ENCODE measurements around the gene ABLIM2.

ABLIM2 gene

DNA sequence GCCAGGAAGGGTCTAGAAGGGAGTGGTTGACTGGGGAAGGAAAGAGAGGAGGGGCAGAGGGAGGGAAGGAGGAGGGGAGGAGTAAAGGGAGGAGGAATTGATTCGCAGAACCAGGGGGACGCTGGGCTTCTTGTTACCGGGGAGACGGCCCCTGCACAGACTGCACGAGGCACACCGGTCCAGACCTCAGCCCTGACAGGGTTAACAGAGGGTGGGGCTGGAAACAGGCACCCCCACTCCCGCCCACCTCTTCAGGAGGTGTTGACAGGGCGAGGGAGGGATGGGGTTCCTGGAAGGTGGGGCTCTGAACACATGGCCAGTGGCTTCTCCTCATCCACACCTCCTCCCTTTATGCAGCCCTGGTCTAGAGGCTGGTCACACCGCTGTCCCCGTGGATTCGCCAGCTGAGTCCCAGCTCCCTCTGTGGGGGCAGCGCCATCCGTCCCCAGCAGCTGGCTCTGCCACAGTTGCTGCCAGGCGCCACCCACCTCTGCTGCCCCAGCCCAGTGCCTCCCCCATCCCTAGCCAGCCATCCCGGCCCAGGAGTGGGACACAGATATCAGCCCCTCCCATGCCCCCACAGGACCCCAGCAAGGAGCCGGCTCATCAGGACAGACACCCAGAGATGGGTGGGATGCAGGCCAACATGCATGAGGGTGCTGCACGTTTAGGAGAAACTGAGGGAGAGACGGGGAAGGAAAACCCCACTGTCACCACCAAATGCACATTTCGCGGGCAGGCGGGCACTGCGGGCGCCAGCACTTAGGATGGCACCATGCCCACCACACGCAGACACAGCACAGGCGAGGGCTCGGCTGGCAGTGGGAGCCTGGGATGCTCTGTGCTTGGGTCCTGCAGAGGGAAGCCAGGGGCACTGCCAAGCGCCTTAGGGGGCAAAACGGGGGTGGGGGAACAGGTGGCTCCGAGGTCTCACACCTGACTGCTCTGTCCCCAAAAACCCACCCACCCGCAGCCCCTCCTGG is 87.6 kb downstream of the ABLIM2 start:
- Histone ChIP-seq H3K27me3 (ENCODE audit: control insufficient read depth, insufficient read depth, low read length) (no peaks in the 10 kb centered on the region), H3K9me3 (ENCODE audit: control insufficient read depth, insufficient read depth, low read depth, low read length) (no peaks in the 10 kb centered on the region), H3K4me3 (ENCODE audit: low read depth, low read length) (no peak overlapping the region)

DNA sequence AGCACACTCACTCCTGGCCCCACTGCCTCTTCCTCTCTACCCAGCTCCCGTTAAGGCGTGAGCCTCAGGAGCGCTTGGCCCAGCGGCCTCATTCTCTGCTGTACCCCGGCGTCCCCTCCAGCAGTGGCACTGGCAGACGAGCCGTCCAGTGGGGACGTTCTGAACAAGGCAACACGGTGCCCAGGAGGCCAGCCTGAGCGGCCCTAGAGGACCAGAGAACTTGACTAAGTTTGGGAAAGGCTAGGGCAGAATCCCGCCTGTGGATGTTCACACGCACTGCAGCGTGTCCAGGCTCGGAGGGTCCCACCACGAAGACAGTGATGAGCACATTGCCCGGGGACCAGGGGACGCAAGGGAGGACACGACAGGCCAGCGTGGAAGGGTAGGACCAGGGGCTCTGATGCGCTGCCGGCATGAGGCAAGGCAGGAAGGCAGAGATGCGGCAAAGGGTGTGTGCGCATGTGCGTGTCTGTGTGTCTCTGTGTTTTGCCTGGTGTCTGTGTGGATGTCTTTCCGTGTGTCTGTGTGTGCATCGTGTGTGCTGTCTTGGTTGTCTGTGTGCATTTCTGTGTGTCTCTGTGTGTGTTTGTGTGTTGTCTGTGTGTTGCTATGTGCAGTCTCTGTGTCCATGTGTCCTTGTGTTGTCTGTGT is 89.4 kb downstream of the ABLIM2 start:
- H3K9me3 ChIP-seq (ENCODE audit: control insufficient read depth, insufficient read depth, low read depth, low read length): peaks cover 12% of the 10 kb centered on the region
- H3K36me3 ChIP-seq (ENCODE audit: control insufficient read depth, insufficient read depth, low read length): no peaks in the 10 kb centered on the region
- H3K4me3 ChIP-seq (ENCODE audit: low read depth, low read length): no peak overlapping the region
- H3K4me1 ChIP-seq (ENCODE audit: control insufficient read depth, insufficient read depth, low read length): 0 out of 2 replicates have a peak, but pooled peaks cover 6% of the 10 kb centered on the region
- no peaks in the 10 kb centered on the region for H3K27me3 ChIP-seq (ENCODE audit: control insufficient read depth, insufficient read depth, low read length)
- H3K27ac ChIP-seq (ENCODE audit: low read depth, low read length): no peak overlapping the region
- no peak overlapping the region for H3K9ac ChIP-seq (ENCODE audit: low read length)

More for the DNA sequence above, 87.6 kb downstream of the ABLIM2 start:
- H3K4me1 ChIP-seq (ENCODE audit: control insufficient read depth, insufficient read depth, low read length): 0 out of 2 replicates have a peak, but pooled peaks cover 6% of the 10 kb centered on the region
- H3K9ac ChIP-seq (ENCODE audit: low read length): no peak overlapping the region
- H3K36me3 ChIP-seq (ENCODE audit: control insufficient read depth, insufficient read depth, low read length): no peaks in the 10 kb centered on the region
- no peak overlapping the region for H3K27ac ChIP-seq (ENCODE audit: low read depth, low read length)

DNA sequence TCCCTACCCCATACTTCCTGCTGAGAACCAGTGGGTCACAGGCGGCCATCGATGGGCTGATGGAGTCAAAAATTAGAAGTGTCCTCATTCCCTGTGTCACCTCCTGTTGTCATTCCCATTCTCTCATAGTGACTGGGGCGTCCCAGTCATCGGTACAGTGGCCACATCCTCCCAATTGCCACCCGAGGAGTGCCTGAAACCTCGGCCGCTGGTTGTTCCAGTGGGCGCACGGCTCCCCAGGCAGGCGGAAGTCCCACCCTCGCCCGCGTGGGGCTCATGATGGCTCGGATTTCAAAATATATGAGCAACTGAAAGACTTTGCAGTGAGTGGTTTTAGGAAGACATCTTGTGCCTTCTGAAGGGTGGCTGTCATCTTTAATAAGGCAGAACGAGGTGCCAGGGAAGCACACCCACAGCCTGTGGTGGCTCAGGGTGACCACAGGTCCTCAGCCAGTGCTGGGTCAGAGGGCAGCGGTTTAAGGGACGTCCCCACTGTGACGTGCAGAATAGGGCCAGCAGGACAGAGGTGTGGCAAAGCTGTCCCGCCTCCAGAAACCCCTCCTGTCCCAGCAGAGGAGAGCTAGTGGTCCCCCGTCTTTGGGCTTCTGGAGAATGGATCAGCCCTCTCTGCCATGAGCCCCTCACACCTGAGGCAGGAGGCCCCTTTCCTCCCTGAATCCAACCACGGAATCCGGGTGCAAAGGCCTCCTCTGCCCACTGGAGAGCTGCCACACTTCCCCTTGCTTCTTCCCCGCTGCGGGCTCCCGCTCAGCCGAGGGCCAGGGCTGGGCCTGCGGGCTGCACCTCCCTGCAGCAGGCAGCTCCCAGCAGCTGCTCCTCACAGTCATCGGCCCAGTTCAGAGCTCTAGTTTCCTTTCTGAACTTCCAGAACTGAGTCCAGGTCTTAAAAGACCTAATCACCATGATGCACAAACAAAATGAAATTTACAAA is 90.4 kb downstream of the ABLIM2 start:
- peaks cover 22% of the 10 kb centered on the region for H3K9me3 ChIP-seq (ENCODE audit: control insufficient read depth, insufficient read depth, low read depth, low read length)
- 0 out of 2 replicates have a peak, but pooled peaks cover 6% of the 10 kb centered on the region for H3K4me1 ChIP-seq (ENCODE audit: control insufficient read depth, insufficient read depth, low read length)
- H3K27ac ChIP-seq (ENCODE audit: low read depth, low read length): no peak overlapping the region
- no peaks in the 10 kb centered on the region for H3K36me3 ChIP-seq (ENCODE audit: control insufficient read depth, insufficient read depth, low read length)
- H3K4me3 ChIP-seq (ENCODE audit: low read depth, low read length): no peak overlapping the region
- H3K27me3 ChIP-seq (ENCODE audit: control insufficient read depth, insufficient read depth, low read length): no peaks in the 10 kb centered on the region
- no peak overlapping the region for H3K9ac ChIP-seq (ENCODE audit: low read length)

DNA sequence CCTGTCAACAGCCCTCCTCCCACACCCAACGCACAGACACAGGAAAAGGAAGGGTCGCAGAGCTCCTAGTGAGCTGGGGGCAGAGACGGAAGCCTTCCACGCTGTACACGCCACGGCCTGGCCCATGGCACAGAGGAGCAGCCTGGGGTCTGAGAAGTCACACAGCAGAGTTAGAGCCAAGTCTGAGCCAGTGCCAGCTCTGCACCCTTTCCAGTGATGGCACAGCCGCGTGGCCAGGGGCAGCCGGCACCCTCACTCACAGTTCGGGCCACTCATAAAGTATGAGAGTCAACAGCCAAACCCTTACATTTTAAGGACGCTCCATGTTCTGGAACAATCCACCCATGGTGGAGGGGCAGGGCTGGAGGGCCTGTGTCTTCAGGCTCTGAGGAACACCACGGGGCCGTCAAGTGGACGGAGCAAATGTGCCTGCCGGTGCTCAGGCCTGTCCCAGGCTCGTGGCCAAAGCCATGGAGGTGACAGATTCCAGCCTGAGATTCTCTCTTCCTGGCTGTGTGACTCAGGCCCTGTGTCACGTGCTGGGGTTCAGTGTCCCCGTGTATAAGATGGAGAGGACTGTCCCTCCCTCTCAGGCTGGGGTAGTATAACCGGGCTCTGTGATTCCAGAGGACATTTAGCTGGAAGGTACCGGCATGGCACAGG is 91.2 kb downstream of the ABLIM2 start:
- Histone ChIP-seq H3K27ac (ENCODE audit: low read depth, low read length) (no peak overlapping the region), H3K27me3 (ENCODE audit: control insufficient read depth, insufficient read depth, low read length) (no peaks in the 10 kb centered on the region), H3K9ac (ENCODE audit: low read length) (no peak overlapping the region), H3K36me3 (ENCODE audit: control insufficient read depth, insufficient read depth, low read length) (no peaks in the 10 kb centered on the region), H3K9me3 (ENCODE audit: control insufficient read depth, insufficient read depth, low read depth, low read length) (peaks cover 27% of the 10 kb centered on the region), H3K4me3 (ENCODE audit: low read depth, low read length) (no peak overlapping the region), H3K4me1 (ENCODE audit: control insufficient read depth, insufficient read depth, low read length) (0 out of 2 replicates have a peak, but pooled peaks cover 6% of the 10 kb centered on the region)

DNA sequence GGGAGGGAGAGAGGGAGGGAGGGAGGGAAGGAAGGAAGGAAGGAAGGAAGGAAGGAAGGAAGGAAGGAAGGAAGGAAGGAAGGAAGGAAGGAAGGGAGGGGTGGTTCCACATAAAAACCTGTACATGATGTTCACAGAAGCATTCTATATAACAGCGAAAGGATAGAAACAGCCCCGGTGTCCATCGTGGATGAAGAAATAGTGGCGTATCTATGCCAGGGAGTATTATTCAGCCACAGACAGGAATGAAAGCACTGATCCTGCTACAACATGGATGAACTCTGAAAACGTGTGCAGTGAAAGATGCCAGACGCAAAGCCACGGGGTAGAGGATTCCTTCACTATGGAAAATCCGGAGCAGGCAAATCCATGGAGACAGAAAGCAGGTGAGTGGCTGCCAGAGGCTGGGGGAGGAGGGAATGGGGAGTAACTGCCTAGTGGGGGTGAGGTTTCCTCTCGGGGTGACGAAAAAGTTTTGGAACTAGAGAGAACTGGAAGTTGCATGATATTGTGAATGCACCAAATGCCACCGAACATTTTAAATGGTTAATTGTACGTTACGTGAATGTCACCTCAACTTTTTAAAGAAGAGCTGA is 92.2 kb downstream of the ABLIM2 start:
- Histone ChIP-seq H3K4me3 (ENCODE audit: low read depth, low read length) (no peak overlapping the region), H3K9ac (ENCODE audit: low read length) (no peak overlapping the region), H3K9me3 (ENCODE audit: control insufficient read depth, insufficient read depth, low read depth, low read length) (peaks cover 31% of the 10 kb centered on the region)

DNA sequence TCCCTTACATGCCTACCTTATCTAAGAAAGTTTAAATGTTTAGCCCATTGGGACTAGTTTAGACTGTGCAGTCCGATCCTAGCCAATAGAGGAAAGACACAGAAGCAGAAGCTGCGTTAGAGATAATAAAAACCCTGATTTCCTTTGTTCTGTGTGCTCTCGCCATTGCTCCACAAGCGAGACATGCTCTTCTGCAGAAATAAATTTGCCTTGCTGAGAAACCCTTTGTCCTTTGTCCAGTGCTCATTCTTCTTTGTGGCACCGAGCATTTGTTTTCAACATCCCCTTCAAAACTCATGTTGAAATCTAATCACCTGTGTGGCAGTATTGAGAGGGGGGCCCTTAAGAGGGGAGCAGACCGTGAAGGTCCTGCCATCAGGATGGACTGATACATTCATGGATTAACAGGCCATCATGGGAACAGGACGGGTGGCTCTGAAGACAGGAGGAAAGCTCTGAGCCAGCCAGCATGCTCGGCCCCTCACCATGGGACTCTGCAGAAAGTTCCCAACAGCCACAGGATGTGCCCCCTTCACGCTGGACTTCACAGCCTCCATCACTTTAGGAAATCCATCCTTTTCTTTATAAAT is 94.5 kb downstream of the ABLIM2 start:
- no peaks in the 10 kb centered on the region for H3K27me3 ChIP-seq (ENCODE audit: control insufficient read depth, insufficient read depth, low read length)
- H3K4me3 ChIP-seq (ENCODE audit: low read depth, low read length): no peak overlapping the region
- H3K36me3 ChIP-seq (ENCODE audit: control insufficient read depth, insufficient read depth, low read length): no peaks in the 10 kb centered on the region
- H3K9ac ChIP-seq (ENCODE audit: low read length): no peak overlapping the region
- H3K4me1 ChIP-seq (ENCODE audit: control insufficient read depth, insufficient read depth, low read length): no peaks in the 10 kb centered on the region
- no peak overlapping the region for H3K27ac ChIP-seq (ENCODE audit: low read depth, low read length)
- H3K9me3 ChIP-seq (ENCODE audit: control insufficient read depth, insufficient read depth, low read depth, low read length): peaks cover 33% of the 10 kb centered on the region

More for the DNA sequence above, 92.2 kb downstream of the ABLIM2 start:
- Histone ChIP-seq H3K27me3 (ENCODE audit: control insufficient read depth, insufficient read depth, low read length) (no peaks in the 10 kb centered on the region), H3K36me3 (ENCODE audit: control insufficient read depth, insufficient read depth, low read length) (no peaks in the 10 kb centered on the region), H3K27ac (ENCODE audit: low read depth, low read length) (no peak overlapping the region), H3K4me1 (ENCODE audit: control insufficient read depth, insufficient read depth, low read length) (0 out of 2 replicates have a peak, but pooled peaks cover 6% of the 10 kb centered on the region)

DNA sequence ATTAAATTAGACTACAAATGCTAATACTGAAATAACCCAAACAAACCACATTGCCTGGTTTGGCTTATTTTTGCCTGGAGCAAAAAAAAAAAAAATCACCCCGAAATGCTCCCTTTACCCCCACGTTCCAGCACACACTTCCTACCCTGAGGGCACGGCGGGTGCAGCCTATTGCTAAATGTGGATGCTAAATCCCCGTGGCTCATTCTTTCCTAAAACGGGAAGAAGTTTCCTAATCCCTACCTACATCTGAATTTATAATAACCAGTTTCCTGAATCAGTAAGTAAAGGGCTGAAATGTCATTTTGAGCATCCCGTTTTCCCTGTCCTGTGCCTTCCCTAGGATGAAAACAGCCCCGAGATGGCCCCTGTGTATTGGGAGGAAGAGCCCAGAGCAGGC is 97.0 kb downstream of the ABLIM2 start:
- no peak overlapping the region for H3K27ac ChIP-seq (ENCODE audit: low read depth, low read length)
- no peaks in the 10 kb centered on the region for H3K4me1 ChIP-seq (ENCODE audit: control insufficient read depth, insufficient read depth, low read length)
- no peak overlapping the region for H3K4me3 ChIP-seq (ENCODE audit: low read depth, low read length)
- H3K9ac ChIP-seq (ENCODE audit: low read length): no peak overlapping the region
- H3K27me3 ChIP-seq (ENCODE audit: control insufficient read depth, insufficient read depth, low read length): no peaks in the 10 kb centered on the region
- H3K36me3 ChIP-seq (ENCODE audit: control insufficient read depth, insufficient read depth, low read length): no peaks in the 10 kb centered on the region
- peaks cover 41% of the 10 kb centered on the region for H3K9me3 ChIP-seq (ENCODE audit: control insufficient read depth, insufficient read depth, low read depth, low read length)

DNA sequence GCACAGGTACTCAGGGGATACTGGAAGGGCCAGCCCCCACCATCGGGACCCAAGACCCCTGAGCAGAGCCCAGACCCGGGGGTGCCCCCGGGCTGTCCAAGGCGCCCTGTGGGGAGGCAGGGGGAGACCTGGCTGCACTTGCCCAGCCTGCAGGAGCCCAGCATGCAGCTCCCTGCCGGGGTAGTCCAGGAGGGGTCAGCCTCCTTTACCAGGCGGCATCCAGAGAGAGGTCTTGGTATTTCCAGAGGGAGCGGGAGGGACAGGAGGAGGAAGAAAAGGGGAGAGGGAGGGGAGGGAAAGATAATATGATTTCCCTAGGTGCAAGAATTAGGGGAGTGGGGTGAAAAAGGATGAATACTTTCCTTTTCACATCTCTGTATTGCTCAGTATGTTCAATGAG is 97.5 kb downstream of the ABLIM2 start:
- Histone ChIP-seq H3K4me3 (ENCODE audit: low read depth, low read length) (no peak overlapping the region), H3K9me3 (ENCODE audit: control insufficient read depth, insufficient read depth, low read depth, low read length) (peaks cover 41% of the 10 kb centered on the region), H3K9ac (ENCODE audit: low read length) (no peak overlapping the region), H3K36me3 (ENCODE audit: control insufficient read depth, insufficient read depth, low read length) (no peaks in the 10 kb centered on the region), H3K27ac (ENCODE audit: low read depth, low read length) (no peak overlapping the region), H3K27me3 (ENCODE audit: control insufficient read depth, insufficient read depth, low read length) (no peaks in the 10 kb centered on the region), H3K4me1 (ENCODE audit: control insufficient read depth, insufficient read depth, low read length) (no peaks in the 10 kb centered on the region)

DNA sequence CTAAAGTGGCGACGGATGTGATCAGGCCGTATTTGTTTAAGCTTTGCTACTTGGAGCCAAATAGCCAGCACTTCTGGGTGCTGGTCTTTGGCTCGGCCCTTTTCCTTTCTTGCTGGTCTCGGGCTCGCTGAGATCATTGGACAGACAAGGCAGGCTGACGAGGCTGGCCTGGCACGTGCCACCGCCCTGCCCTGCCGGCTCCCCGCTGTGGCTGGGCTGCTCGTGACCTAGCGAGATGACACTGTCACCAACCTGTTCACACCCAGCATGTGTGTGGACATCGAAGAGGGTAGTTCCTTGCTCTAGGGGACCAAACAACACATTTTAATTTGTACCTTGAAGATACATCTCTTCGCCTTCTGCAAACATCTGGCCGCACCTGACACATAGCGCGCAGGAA is 98.0 kb downstream of the ABLIM2 start:
- Histone ChIP-seq H3K9ac (ENCODE audit: low read length) (no peak overlapping the region), H3K9me3 (ENCODE audit: control insufficient read depth, insufficient read depth, low read depth, low read length) (peaks cover 41% of the 10 kb centered on the region), H3K27ac (ENCODE audit: low read depth, low read length) (no peak overlapping the region)

More for the DNA sequence above, 98.0 kb downstream of the ABLIM2 start:
- H3K27me3 ChIP-seq (ENCODE audit: control insufficient read depth, insufficient read depth, low read length): no peaks in the 10 kb centered on the region
- no peak overlapping the region for H3K4me3 ChIP-seq (ENCODE audit: low read depth, low read length)
- H3K4me1 ChIP-seq (ENCODE audit: control insufficient read depth, insufficient read depth, low read length): no peaks in the 10 kb centered on the region
- H3K36me3 ChIP-seq (ENCODE audit: control insufficient read depth, insufficient read depth, low read length): no peaks in the 10 kb centered on the region

All from HUES6 (cell line).